Measurements from ENCODE around the gene KRT31.

The KRT31 gene

DNA sequence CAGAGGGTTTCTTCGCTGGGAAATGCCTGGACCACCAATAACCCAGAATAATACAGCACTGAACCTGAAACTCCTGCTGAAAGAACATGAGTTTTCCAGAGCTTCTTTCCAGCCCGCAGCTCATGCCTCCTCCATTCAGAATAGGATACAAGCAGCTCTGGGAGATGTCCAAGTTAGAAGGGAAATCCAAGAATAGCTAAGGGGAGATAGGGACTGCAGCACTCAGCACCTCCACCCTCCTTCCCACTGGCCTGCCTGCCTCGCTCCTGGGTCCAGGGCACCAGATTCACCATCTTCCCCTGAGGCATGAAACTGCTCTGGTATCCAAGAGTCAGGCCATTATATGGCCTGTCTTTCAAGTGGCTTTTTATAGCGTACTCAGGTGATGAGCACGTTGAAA, 4.1 kb downstream of the KRT31 start:
- no peaks in the 10 kb centered on the region for H3K36me3 ChIP-seq (replicated peaks)
- no peaks in the 10 kb centered on the region for H3K27me3 ChIP-seq (replicated peaks)
- DNase-seq = no peak
- H3K27ac ChIP-seq = no peak overlapping the region
- no peak for TF ChIP-seq CTCF (IDR thresholded peaks at IDR 0.05; ENCODE audit: low read depth, low read length, missing control alignments)
- H3K4me3 ChIP-seq (ENCODE audit: low read depth, low read length) = no peak overlapping the region
- in situ Hi-C loops (cut with HindIII; ENCODE audit: low pct_ligation_motif_present, low sequenced_read_pairs) = no loop called here

- Histone ChIP-seq H3K4me3 (ENCODE audit: low read depth, low read length) (no peak overlapping the region), H3K36me3 (replicated peaks) (no peaks in the 10 kb centered on the region), H3K27ac (no peak overlapping the region), H3K27me3 (replicated peaks) (no peaks in the 10 kb centered on the region)
- no peak for DNase-seq
- in situ Hi-C loops (cut with HindIII; ENCODE audit: low pct_ligation_motif_present, low sequenced_read_pairs) = no loop called here
- no peak for TF ChIP-seq CTCF (IDR thresholded peaks at IDR 0.05; ENCODE audit: low read depth, low read length, missing control alignments)
Observed at GRCh38 chr17:41392278-41392677, 5.1 kb downstream of the KRT31 start.

DNA sequence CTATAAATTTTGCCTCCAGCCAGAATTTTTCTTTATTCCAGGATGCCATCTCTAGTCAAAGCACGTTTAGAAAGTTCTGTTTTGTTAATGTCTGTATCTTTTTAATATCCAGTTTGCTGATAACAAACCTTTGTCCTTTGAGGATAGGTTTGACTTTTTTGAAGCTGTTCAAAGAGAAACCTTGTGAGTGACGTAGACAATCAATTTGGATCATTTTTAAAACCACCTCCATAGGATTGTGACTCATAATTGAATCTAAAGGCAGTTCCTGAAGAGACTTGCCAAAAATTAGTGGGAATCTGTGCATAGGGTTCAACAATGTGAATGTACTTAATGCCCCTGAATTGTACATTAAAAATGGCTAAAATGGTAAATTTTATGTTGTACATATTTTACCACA, 5.9 kb downstream of the KRT31 start:
- H3K27ac ChIP-seq = no peak overlapping the region
- in situ Hi-C loops (cut with HindIII; ENCODE audit: low pct_ligation_motif_present, low sequenced_read_pairs) = no loop called here
- no peak for TF ChIP-seq CTCF (IDR thresholded peaks at IDR 0.05; ENCODE audit: low read depth, low read length, missing control alignments)
- no peak overlapping the region for H3K4me3 ChIP-seq (ENCODE audit: low read depth, low read length)
- no peaks in the 10 kb centered on the region for H3K27me3 ChIP-seq (replicated peaks)
- DNase-seq = no peak
- no peaks in the 10 kb centered on the region for H3K36me3 ChIP-seq (replicated peaks)

DNA sequence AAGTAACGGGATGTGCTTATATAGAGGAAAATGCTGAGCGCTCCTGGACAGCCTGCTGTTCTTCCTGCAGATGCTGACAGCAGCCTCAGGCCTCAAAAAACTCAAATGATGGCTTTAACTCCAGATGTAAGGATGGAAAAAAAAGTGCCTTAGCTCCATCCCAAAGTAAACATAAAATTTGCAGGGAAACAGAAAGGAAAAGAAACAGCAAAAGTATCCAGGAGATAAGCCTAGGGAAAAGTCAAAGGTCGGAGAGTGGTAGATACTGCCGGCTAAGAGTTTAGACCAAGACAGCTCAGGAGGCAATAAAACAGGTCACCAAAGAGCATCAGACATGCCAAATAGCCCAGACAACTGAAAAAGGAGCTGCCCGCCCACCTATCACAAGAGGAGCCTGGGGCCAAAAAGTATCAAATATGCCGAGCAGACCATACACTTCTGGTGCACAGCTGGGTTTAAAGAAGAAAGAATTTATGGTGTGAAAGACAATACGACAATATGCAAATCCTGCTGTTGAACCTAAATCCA, 6.9 kb downstream of the KRT31 start:
- Histone ChIP-seq H3K27ac (no peak overlapping the region), H3K36me3 (replicated peaks) (no peaks in the 10 kb centered on the region), H3K4me3 (ENCODE audit: low read depth, low read length) (no peak overlapping the region), H3K27me3 (replicated peaks) (no peaks in the 10 kb centered on the region)
- in situ Hi-C loops (cut with HindIII; ENCODE audit: low pct_ligation_motif_present, low sequenced_read_pairs) = no loop called here
- no peak for TF ChIP-seq CTCF (IDR thresholded peaks at IDR 0.05; ENCODE audit: low read depth, low read length, missing control alignments)
- DNase-seq = no peak

DNA sequence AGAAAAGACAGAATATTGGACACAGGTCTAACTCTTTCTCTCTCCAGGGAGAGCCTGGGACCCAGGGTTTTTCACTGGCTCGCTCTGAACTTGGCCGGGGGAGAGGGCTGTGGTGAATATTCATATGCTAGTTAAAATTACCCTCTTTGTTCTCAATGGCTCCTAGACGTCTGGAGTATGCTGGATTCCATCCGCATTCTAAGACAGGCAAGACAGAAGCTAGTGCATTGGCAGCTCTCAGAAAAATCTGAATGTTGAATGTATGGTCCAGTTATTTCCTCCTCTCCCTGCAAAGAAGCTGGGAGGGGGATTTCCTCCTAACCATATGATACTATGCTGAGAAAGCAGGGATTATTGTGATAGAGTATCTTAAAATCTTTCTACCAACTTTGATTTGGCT, 9.7 kb downstream of the KRT31 start:
- H3K36me3 ChIP-seq (replicated peaks) = no peaks in the 10 kb centered on the region
- DNase-seq = no peak
- H3K27ac ChIP-seq = no peak overlapping the region
- no peak for TF ChIP-seq CTCF (IDR thresholded peaks at IDR 0.05; ENCODE audit: low read depth, low read length, missing control alignments)
- in situ Hi-C loops (cut with HindIII; ENCODE audit: low pct_ligation_motif_present, low sequenced_read_pairs) = no loop called here
- no peaks in the 10 kb centered on the region for H3K27me3 ChIP-seq (replicated peaks)
- H3K4me3 ChIP-seq (ENCODE audit: low read depth, low read length) = no peak overlapping the region

- DNase-seq = no peak
- Histone ChIP-seq H3K27ac (no peak overlapping the region), H3K27me3 (replicated peaks) (no peaks in the 10 kb centered on the region), H3K4me3 (ENCODE audit: low read depth, low read length) (no peak overlapping the region), H3K36me3 (replicated peaks) (no peaks in the 10 kb centered on the region)
- in situ Hi-C loops (cut with HindIII; ENCODE audit: low pct_ligation_motif_present, low sequenced_read_pairs) = no loop called here
- TF ChIP-seq CTCF (IDR thresholded peaks at IDR 0.05; ENCODE audit: low read depth, low read length, missing control alignments) = no peak
Observed at GRCh38 chr17:41386227-41386626, 11.2 kb downstream of the KRT31 start.

Measured in brain microvascular endothelial cell (primary cell).